NCI-H1092 (cell line): Measurements from ENCODE around the gene RAI14.

Experiments used
- DNase-seq: peaks from one replicate; lab custom pipeline; 2025; lab: John Stamatoyannopoulos, UW

Gene RAI14

DNA sequence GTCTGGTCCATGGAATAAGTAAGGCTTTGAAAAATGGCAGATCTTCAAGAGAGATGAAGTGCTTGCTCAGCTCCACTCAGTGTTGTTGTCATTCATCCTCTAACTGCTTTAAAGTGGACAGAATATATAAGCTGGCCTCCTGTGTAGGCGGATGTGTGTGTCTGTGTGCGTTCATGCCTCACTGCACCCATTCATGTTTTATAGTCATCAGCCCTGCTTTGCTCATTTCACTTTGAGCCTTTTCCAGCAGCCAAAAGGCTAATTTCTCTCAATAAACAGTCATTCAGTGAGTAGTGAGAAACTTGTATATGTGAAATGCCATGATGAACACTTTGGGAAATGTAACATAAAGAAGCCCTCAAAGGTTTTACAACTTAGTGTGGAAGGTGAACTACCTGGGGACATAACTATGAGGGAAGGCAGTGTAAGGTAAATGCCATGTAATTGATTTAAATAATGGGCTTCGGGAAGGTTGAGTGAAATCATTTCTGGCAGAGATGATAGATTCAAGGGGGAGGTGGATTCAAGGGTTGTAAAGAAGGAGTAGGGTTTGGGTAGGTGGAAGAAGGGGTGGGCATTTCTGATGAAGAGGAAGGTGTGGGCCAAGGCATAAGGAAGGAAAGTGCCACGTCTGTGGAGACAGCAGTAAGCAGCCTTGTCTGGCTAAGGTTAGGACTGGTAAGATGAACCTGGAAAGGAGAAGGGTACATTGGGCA lies 198.5 kb downstream of the RAI14 start:
- peak; percentile 84 for DNase-seq

DNA sequence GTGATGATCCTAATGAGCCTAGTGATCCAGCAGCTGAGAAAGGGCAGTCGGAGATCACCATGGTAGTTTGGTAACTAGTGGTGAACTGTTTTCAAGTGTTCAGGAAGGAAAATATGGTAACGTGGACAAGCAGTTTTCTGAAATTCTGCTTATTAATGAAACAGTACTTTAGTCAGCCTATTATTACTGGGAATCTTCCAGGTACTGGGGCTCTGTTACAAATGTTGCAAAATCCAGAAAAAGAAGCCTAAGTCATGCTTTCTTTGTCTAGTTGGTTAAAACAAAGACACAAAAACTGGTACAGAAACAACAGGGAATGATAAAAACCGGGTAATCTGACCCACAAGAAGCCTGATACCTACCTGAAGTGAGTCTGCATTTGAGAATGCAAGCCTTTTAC lies 201.0 kb downstream of the RAI14 start:
- DNase-seq = no peak

DNA sequence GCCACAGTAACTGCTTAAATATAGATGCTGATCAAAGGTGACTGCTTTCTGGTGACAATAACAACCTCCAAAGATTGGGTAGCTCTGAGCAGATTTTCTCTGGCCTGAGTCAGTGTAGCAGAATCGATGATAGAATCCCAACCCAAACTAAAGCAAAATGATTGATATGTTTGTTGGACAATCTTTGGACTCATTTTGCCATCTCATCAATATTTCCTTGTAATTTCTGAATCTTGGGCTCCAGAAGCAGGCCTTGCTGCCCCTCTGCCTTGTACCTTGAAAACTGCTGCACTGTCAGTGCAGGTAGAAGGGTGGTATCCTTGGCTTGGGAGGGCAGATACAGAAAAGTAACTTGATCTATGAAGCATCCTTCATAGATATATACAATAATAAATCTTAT lies 201.8 kb downstream of the RAI14 start:
- no peak for DNase-seq

DNA sequence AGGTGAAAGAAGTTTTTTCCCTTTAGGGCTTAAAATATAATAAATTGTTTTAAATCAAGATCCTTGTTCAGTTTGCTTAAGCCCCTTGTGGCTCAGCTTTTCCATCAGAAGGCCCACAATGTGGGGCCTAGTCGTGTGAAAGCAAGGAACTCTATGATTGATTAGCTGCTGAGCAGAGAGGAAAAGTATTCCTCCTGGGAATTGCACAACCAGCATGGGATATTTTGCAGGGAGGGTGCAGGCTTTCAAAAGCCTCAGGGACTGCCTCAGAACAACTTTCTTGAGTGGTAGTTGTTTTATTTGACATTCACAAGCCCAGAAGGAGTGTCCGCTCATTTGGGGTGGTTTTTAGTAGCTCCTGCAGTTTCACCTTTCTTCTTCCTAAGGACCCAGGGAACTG lies 202.7 kb downstream of the RAI14 start:
- DNase-seq = no peak

DNA sequence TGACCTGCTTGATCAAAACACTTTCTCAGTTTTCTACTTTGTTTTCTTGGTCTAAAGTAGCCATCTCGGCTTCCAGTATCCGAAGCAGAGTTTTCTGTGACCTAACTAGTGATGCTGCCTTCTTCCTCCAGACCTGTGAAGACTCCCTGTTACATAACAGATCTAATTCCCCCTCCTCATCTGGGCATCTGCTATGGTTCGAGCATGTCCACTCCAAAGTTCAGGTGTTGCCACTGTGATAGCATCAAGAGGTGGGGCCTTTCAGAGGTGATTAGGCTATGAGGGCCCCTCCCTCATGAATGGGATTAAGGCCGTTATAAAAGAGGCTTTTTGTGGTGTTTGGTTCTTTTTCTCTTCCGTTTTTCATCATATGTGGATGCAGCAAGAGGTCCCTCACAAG lies 203.1 kb downstream of the RAI14 start:
- no peak for DNase-seq

DNA sequence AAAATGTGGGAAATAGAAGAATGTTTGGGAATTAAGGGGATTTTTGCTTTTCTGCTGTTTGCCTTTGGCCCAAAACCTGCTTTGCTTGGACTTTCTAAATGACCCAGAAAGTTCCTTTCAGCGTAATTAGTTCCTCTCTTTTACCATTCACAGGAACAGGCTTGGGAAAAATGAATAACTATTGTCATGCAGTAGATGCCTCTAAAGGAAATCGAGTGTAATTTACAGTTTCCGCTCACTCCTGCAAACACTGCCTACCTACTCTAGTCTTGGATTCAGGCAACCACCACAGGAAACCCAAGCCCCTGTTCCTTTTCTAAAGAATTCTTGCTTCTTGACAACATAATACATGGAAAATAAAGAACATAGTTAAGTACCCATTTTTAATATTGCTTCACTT lies 207.8 kb downstream of the RAI14 start:
- no peak for DNase-seq

DNA sequence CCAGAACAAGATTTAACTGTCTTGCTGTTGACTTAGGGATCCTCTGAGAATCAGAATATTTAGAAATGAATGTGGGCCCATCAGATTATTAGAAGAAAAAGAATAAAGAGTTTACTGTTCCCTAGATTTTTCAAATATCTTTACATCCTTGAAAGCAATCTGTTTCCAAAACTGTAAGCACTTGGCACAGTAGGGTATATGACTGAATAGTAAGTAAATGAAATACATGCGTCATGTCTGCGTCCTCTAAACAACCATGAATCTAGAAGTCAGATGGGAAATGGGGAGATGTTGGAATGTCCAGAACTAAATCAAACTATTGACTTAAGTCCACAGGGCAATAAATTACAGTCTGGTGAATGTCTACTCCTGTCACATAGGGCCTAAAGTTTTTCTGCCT lies 209.0 kb downstream of the RAI14 start:
- no peak for DNase-seq

DNA sequence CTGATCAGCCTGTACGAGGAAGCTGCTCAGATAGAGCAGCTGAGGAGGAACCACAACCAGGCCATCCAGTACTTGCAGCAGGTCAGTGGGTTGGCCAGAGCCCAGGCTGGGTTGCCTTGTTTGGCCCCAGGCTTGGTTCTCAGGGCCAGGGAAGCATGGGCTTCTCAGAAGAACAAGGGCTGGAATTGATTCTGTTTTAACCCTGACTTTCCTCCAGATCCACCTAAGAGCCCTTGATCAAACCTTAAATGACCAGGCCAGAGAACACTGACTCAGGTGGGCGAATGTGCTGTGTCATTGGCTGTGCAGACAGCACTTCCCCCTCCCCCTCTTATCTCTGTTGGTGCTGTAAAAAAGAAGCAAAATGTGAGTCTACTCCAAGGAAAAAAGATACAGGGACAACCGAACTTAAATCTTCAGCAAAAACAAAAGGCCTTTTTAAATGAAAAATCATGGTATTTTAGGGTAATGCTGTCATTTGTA lies 210.9 kb downstream of the RAI14 start:
- no peak for DNase-seq

DNA sequence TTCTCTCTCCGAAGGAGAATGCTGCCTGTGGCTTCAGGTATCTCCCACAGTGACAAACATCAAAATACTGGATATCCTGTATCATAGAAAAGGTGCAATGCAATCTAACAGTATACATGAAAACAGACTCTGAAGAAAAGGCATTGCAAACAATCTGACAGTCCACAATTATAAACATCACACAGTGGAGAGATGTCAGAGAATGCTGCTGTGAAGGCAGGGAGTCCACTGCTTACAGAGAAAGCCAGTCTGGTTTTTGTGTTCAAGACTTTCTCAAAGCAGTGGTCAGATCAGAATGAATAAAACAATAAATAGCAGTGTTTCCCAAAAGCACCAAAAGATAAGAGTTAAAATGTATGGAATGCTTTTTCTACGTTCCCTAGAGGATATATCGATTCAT lies 211.5 kb downstream of the RAI14 start:
- DNase-seq = no peak

DNA sequence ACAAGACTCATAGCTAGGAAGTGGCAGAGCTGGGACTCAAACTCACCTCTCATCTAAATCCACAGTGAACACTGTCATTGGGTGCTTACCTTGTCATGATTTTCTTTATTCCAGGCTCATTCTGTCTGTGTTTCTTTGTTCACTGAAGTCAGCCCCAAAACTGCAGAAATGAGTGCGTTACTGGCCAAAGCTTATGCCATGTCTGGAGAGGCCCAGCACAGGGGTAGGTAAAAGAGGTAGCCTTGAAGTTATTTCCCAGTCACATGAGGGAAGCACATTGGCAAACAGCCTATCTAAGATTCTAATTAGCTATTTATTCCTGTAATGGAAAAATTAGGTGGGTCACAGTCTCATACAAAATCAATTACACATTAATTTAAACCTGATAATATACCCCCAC lies 212.7 kb downstream of the RAI14 start:
- DNase-seq = no peak

DNA sequence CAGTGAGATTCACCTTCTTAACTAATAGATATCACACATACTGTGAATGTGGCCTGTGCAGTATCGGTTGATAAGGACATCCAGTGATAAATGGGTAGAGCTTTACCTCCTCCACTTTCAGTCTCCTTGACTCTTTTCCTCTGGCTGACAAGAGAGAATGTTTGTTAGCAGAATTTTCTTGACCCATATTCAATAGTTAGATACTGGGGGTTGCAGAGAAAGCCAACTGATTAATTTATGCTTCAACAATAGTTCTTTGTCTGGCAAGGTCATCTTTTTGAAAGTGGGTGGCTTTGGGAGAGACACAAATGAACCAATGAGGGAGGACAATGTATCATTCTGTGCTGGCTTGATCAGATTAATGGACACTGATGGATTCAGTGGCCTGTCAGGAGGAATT lies 213.1 kb downstream of the RAI14 start:
- DNase-seq = no peak

DNA sequence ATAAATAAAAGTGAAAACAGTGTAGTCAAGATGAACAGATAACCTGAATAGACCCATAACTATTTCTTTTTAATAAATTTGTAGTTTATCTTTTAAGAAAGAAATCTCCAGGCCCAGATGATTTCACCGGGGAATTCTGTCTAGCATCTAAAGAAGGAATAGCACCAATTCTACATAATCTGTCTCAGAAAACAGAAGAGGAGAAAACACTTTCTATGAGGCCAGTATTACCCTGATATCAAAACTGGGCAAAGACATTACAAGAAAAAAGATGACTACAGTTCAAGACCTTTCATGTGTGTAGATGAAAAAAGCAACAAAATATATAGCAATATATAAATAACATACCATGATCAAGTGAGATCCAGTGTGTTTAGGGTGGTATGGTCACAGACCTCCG lies 214.3 kb downstream of the RAI14 start:
- DNase-seq = no peak

DNA sequence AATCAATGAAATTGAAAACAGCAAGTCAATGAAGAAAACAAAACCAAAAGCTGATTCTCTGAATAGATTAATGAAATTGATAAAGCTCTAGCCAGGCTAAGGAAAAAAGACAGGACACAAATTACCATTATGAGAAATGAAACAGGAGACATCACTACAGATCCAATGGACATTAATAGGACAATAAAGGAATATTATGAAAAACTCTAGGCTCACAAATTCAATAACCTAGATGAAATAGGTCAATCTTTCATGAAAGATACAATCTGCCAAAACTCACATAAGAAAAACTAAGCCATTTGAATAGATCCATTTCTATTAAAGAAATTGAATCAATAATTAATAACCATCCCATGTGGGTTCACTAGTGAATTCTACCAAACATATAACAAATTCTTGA lies 220.1 kb downstream of the RAI14 start:
- DNase-seq = no peak

DNA sequence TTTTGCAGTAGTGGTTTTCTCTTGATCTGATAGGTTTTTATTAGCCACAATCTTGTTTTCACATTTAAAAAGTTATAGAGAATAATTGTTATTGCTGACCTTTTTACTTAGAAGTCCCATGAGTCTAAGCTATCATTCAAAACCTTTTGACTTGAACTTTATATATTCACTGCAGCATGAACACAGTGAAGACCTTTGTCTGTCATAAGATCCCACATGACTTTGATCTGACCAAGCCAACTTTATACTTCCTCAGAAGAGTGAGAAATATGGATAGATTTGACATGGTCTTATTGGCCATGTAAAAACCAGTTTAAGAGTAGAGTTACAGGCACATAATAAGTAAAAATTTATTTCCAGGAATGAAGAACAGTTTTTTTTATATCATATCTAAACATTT lies 225.1 kb downstream of the RAI14 start:
- DNase-seq = no peak
